Stromal cell of bone marrow (primary cell): ENCODE data around the gene TBC1D14.

Source experiments
- DNase-seq: peaks from one replicate; pipeline ENCODE4 v3.0.0-alpha.2; 2012; ENCODE audit warnings: low read depth

TBC1D14 gene

GRCh38 chr4:6953751-6954380 is 44.2 kb downstream of the TBC1D14 start:
- DNase-seq = peak; percentile 48

GRCh38 chr4:6955261-6955911 is 45.8 kb downstream of the TBC1D14 start:
- no peak for DNase-seq

DNA sequence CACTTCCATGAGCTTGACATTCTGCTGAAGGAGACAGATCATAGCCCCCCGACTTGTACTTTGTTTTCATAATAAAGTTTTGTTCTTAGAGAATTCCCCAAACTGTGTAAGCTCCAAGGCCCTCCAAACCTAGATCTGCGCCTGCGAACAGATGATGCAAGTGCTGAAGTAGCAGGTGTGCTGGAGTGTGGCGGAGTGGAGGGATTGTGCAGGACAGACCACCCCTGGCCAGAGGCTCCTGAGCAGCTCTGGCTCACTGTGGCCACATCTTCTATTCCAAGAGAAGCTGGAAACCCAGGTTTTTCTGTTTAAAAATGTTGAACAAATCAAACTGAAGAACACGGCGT is 46.4 kb downstream of the TBC1D14 start:
- DNase-seq = no peak

DNA sequence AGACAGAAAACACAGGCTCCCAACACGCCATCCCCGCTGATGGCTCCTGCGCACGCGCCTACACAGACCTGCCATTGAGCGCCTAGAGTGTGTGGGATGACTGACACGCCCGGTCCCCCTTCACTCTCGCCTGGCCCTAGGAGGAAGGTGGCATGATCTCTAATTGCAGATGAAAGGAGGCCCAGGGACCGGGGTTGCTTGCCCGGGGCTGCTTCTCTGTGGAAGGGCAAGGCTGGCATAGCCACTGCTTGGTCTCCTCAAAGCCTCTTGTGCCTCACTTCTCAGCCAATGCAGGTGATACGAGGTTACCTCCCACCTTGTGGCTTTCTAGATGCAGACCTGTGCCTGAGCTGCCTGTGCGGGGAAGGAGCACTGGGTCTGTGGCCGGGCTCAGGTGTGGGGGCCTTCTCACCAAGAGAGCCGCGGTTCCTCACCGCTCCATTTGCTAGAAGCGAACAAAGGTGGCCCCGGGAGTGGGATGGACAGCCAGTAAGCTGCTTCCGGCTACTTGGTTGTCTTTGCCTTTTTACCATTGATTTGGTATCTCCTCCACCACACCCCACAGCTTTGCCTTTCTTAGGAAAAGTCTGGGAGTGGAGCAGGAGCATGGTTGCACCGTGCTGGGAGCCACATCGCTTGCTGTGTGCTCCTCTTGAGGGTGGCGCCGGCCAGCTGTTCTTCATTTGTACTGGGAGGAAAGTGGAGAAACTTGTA is 47.0 kb downstream of the TBC1D14 start:
- DNase-seq = no peak

DNA sequence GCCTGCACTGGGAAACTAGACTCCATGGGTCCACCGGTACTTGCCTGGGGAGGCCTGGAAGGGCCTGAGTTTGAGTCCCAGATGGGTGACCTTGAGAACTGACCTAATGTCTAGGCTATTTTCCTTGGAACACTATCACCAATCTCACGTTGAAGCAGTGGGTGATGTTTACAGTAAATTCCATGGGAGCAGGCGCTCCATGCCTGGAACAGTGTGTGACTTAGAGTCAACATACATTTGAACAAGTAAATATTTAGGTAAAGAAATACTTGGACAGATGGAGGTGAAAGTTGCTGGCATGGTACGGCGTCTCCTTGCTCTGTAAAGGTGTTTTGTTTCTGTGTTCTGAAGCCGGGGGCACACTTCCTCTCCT is 47.5 kb downstream of the TBC1D14 start:
- no peak for DNase-seq

GRCh38 chr4:6957994-6958393 is 48.4 kb downstream of the TBC1D14 start:
- DNase-seq = no peak

DNA sequence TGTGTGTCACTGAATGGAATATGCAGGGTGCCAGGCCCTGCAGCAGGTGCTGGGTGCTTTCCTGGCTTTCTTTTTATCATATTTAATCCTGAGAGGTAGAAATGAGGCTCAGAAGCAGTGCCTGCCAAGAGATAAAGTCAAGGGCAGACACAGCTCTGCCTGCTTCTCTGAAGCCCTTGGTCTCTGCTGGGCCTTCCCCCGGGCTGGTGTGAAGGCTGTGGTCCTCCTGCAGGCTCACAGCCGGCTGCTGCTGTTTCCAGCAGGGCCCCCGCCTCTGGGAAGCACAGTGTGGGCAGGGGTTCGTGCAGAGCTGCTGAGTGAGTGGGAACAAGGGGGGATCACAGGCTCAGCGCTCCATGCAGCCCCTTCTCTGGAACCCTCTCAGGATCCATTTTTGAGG is 49.6 kb downstream of the TBC1D14 start:
- DNase-seq = no peak

GRCh38 chr4:6960154-6960553 is 50.5 kb downstream of the TBC1D14 start:
- no peak for DNase-seq

DNA sequence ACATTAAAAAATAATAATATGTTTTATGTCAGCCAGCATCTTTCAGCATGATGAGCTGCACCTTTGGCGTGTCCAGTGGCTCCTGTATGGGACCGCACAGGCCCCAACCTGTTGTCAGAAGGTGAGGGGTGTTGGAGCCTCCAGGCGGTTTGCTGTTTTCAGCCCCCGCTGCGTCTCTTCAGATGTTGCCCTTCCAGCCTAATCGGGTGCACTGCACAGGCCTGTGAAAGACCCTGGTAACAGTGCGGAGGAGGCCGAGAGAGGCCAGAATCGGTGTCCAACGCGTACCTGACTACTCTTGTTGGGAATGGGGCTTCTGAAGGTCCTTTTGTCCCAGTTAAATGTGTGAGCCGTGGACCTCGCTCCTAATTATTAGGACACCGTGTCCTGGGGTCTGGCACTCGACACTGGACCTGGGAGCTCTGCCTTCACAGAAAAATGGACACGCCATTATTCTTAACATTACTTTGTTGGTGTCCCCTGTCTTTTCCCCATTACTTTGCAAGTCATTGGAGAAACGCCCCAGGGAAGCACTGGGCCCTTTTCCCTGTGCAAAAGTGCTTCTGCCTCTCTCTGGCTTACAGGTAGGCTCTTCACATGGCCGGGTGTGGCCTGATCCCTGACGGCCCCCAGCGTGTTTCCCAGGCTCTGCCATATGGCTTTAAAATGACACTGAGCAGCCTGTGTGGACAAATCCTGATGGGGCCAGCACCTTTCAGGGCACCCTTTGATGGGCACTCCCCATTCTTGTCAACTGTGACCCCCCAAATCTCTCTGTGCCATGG is 51.2 kb downstream of the TBC1D14 start:
- DNase-seq = no peak

- DNase-seq = no peak
These were observed 52.0 kb downstream of the TBC1D14 start for GRCh38 chr4:6961496-6962210.

DNA sequence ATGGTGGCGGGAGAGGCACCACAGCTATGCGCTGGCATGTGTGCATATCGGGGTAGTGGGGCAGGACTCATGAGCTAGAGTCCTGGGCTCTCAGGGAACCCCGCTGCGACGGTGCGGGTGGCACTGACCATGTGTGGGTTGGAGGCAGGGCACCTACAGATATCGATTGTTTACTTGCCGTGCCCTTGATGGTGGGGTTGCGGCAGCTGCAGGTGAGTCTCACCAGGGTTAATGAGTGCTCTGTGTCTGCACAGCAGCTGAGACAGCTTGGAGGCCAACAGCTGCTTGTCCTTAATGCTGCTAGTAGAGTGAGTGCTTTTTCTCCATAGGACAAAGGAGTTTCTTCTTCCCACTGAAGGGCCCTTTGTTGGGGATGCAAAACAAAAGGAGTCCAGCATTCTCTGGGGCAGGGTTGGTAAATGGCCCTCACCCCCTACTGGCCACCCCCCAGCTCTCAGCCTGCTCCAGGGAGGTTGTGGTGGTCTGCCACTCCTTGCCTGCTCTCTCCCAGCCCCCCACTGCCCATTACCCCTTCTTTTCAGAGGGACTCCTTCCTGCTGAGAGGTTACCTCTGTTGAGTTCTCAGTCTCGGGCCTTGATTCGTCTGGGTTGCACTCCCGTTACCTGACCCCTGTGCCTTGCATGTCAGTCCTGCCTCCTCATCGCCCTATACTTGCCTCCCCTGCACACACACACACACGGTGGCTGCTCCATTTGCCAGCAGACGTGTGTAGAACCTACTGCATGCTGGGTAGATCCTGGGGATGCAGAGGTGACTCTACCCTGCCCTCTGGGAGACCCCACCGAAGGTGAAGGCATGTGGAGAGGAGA is 52.8 kb downstream of the TBC1D14 start:
- DNase-seq = no peak

GRCh38 chr4:6963139-6963611 is 53.5 kb downstream of the TBC1D14 start:
- DNase-seq = no peak

GRCh38 chr4:6964858-6965257 is 55.2 kb downstream of the TBC1D14 start:
- DNase-seq = no peak

DNA sequence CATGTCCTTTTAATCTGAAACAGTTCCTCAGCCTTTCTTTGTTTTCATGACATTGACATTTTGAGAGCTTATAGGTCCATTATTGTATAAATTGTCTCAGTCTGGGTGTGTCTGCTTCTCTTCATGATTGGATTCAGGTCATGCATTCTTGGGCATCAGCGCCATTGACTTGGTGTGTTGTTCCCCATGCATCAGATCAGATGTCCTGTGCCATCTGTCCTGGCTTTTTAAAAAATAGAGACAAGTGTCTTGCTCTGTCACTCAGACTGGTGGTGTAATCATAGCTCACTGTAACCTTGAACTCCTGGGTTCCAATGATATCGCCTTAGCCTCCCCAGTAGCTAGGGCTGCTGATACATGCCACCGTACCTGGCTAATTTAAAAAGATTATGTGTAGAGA is 55.7 kb downstream of the TBC1D14 start:
- DNase-seq = no peak

GRCh38 chr4:6967846-6968340 is 58.3 kb downstream of the TBC1D14 start:
- no peak for DNase-seq

DNA sequence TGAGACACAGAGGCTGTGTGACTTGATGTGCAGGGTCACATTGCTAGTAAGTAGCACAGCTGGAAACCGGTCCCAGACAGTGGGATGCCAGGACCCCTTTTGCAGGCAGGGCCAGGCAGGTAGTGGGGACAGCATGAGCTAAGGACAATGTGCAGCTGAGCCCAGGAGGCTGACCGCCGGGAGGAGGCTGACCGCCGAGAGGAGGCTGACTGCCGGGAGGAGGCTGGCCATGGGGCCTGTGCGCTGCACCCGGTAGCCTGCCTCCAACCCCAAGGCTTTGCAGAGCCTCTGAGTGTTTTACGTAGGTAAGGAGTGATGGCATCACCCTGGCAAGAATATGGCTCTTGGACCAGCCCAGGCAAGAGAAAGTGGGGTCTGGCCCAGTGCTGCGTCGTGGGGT is 58.9 kb downstream of the TBC1D14 start:
- no peak for DNase-seq

DNA sequence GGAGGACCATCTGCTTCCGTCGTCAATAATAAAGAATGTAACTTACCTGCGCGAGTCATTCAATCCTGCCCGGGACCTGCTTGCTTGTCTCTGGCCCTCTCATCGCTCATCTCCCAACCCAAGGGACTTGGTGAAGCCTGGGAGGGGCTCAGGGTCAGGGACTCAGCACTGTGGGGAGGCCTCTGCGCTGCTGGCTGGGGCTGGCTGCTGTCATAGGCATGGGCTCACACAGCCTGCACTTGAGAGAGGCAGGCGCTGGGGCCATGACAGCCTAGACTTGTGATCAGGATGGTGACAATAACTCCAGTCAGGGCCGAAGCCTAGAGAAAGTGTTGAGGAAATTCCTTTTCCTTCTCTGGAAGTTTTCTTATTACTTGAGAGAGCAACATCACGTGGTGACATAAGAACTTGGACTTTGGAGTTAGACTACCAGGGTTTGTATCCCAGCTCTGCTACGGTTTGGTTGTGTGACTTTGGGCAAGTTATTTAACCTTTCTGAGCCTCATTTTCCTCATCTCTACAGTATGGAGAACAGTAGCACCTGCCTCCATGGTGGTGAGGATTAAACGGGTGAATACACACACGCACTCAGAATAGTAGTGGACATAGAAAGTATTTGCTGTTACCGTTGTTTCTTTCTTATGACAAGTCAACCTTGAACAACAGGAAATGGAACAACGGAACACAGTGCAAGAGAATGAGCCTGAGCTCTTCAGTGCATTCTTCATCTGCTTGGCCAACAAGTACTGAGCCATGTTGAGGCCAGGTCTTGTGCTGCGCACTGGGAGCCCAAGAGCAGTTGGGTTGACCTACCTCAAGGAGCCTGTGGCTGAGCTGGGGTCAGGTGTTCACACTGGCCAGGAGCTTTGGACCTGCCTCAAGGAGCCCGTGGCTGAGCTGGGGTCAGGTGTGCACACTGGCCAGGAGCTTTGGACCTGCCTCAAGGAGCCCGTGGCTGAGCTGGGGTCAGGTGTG is 60.5 kb downstream of the TBC1D14 start:
- no peak for DNase-seq

- DNase-seq = no peak
These were observed 62.1 kb downstream of the TBC1D14 start for GRCh38 chr4:6971536-6972374.

GRCh38 chr4:6972375-6972650 is 62.7 kb downstream of the TBC1D14 start:
- no peak for DNase-seq
